Stimulated activated naive B cell treated with anti-CD40 and anti-IgM and Interleukin-4, amounts not matched to agents 10 μg/mL and 1 μg/mL and 100 μg/mL, for 72 hours (primary cell): ENCODE results near the gene RBP7.
"Not testable (repeated sequence)": the region's sequence is repeated elsewhere in the genome, so short reads cannot be mapped to it uniquely, and the experiment has no call there.

Source experiments
- ATAC-seq, 2 donors: fragments of 150-1000 bp; cut with Tn5 transposase; replicated peaks; 2 replicates each; pipeline ENCODE4 v1.10.0; 2021; ENCODE audit warnings: moderate library complexity in 1 of 2
- DNase-seq: peaks from one replicate; pipeline ENCODE4 v3.0.0; 2021
- H3K27ac Mint-ChIP-seq: one replicate; pipeline ENCODE4 v1.8.0; 2022; ENCODE audit warnings: mild to moderate bottlenecking, mixed read lengths
- H3K27me3 Mint-ChIP-seq, 2 donors: one replicate each; pipeline ENCODE4 v1.8.0; 2022; ENCODE audit warnings: mixed read lengths in 2 of 2
- H3K36me3 Mint-ChIP-seq, 2 donors: one replicate each; pipeline ENCODE4 v1.8.0; 2022; ENCODE audit warnings: mixed read lengths in 2 of 2, mild to moderate bottlenecking in 1 of 2
- H3K4me1 Mint-ChIP-seq, 2 donors: one replicate each; pipeline ENCODE4 v1.8.0; 2022; ENCODE audit warnings: mixed read lengths in 2 of 2, mild to moderate bottlenecking in 1 of 2
- H3K4me3 Mint-ChIP-seq, 2 donors: one replicate each; pipeline ENCODE4 v1.8.0; 2022; ENCODE audit warnings: mild to moderate bottlenecking in 2 of 2, mixed read lengths in 2 of 2, moderate library complexity in 1 of 2
- H3K9me3 Mint-ChIP-seq, 2 donors: one replicate each; pipeline ENCODE4 v1.8.0; 2022; ENCODE audit warnings: mixed read lengths in 2 of 2, mild to moderate bottlenecking in 1 of 2

Gene RBP7

GRCh38 chr1:9996624-9997582 is at the start of gene RBP7:
Gene RBP7, plus strand, starts transcription at chr1:9997228. Its CDS starts 31 bp downstream, at chr1:9997259.
- peaks cover 20 to 35% of the 10 kb centered on the region in 2 donors for H3K27me3 Mint-ChIP-seq
- peaks cover 7 to 16% of the 10 kb centered on the region in 2 donors for H3K4me1 Mint-ChIP-seq
- H3K27ac Mint-ChIP-seq = peak within 1 kb of the TSS; percentile 25
- DNase-seq = no peak
- H3K9me3 Mint-ChIP-seq = no peaks in the 10 kb centered on the region
- peaks cover 0 to 5% of the 10 kb centered on the region in 2 donors for H3K36me3 Mint-ChIP-seq
- peak within 1 kb of the TSS; percentile 75 to 79 for H3K4me3 Mint-ChIP-seq
- ATAC-seq = peak; percentile 36 to 48

- ATAC-seq (no peak), DNase-seq (no peak)
- Mint-ChIP-seq H3K9me3 (no peaks in the 10 kb centered on the region), H3K4me3 (no peak overlapping the region), H3K36me3 (no peaks in the 10 kb centered on the region), H3K27me3 (no peaks in the 10 kb centered on the region), H3K4me1 (peaks cover 9 to 14% of the 10 kb centered on the region in 2 donors), H3K27ac (no peak overlapping the region)
These were observed 39.3 kb upstream of the RBP7 start for GRCh38 chr1:9957726-9958125.

- DNase-seq (no peak), ATAC-seq (no peak)
- Mint-ChIP-seq H3K4me1 (peaks cover 9 to 14% of the 10 kb centered on the region in 2 donors), H3K36me3 (peaks cover 0 to 4% of the 10 kb centered on the region in 2 donors), H3K4me3 (no peak overlapping the region), H3K27ac (no peak overlapping the region), H3K9me3 (no peaks in the 10 kb centered on the region), H3K27me3 (no peaks in the 10 kb centered on the region)
These were observed 37.0 kb upstream of the RBP7 start for GRCh38 chr1:9960011-9960410.

- Mint-ChIP-seq H3K36me3 (peaks cover 0 to 4% of the 10 kb centered on the region in 2 donors), H3K4me1 (peaks cover 9 to 14% of the 10 kb centered on the region in 2 donors), H3K27me3 (no peaks in the 10 kb centered on the region), H3K9me3 (no peaks in the 10 kb centered on the region), H3K27ac (peak overlapping the region; percentile 51), H3K4me3 (peak overlapping the region in 1 of 2 donors; percentile 60)
- ATAC-seq (peak; percentile 97 to 98), DNase-seq (peak; percentile 51)
These were observed 36.1 kb upstream of the RBP7 start for GRCh38 chr1:9960706-9961562.

- ATAC-seq (no peak), DNase-seq (no peak)
- Mint-ChIP-seq H3K4me3 (no peak overlapping the region), H3K27ac (no peak overlapping the region), H3K36me3 (peaks cover 10 to 27% of the 10 kb centered on the region in 2 donors), H3K9me3 (no peaks in the 10 kb centered on the region), H3K4me1 (no peaks in the 10 kb centered on the region), H3K27me3 (no peaks in the 10 kb centered on the region)
These were observed 12.8 kb upstream of the RBP7 start for GRCh38 chr1:9984253-9984652.

- H3K36me3 Mint-ChIP-seq = peaks cover 8 to 27% of the 10 kb centered on the region in 2 donors
- DNase-seq = no peak
- no peaks in the 10 kb centered on the region for H3K4me1 Mint-ChIP-seq
- no peak for ATAC-seq
- no peak overlapping the region for H3K4me3 Mint-ChIP-seq
- H3K9me3 Mint-ChIP-seq = no peaks in the 10 kb centered on the region
- no peaks in the 10 kb centered on the region for H3K27me3 Mint-ChIP-seq
- H3K27ac Mint-ChIP-seq = no peak overlapping the region
These were observed 12.0 kb upstream of the RBP7 start for GRCh38 chr1:9985001-9985400.

GRCh38 chr1:9989773-9990172 is 7.3 kb upstream of the RBP7 start:
- peaks cover 1 to 11% of the 10 kb centered on the region in 2 donors for H3K36me3 Mint-ChIP-seq
- H3K4me3 Mint-ChIP-seq = no peak overlapping the region
- DNase-seq = no peak
- no peaks in the 10 kb centered on the region for H3K9me3 Mint-ChIP-seq
- no peaks in the 10 kb centered on the region for H3K4me1 Mint-ChIP-seq
- no peak overlapping the region for H3K27ac Mint-ChIP-seq
- no peak for ATAC-seq
- H3K27me3 Mint-ChIP-seq = peaks cover 0 to 6% of the 10 kb centered on the region in 2 donors

GRCh38 chr1:9990944-9991343 is 6.1 kb upstream of the RBP7 start:
- Mint-ChIP-seq H3K4me1 (no peaks in the 10 kb centered on the region), H3K27me3 (peaks cover 0 to 6% of the 10 kb centered on the region in 2 donors), H3K9me3 (no peaks in the 10 kb centered on the region), H3K4me3 (no peak overlapping the region), H3K27ac (no peak overlapping the region), H3K36me3 (peaks cover 0 to 5% of the 10 kb centered on the region in 2 donors)
- ATAC-seq (no peak), DNase-seq (no peak)

- peaks cover 11 to 19% of the 10 kb centered on the region in 2 donors for H3K27me3 Mint-ChIP-seq
- peaks cover 5 to 10% of the 10 kb centered on the region in 2 donors for H3K4me1 Mint-ChIP-seq
- no peak overlapping the region for H3K4me3 Mint-ChIP-seq
- no peak overlapping the region for H3K27ac Mint-ChIP-seq
- no peak for DNase-seq
- ATAC-seq = no peak
- no peaks in the 10 kb centered on the region for H3K36me3 Mint-ChIP-seq
- no peaks in the 10 kb centered on the region for H3K9me3 Mint-ChIP-seq
These were observed 4.1 kb upstream of the RBP7 start for GRCh38 chr1:9992910-9993309.

- Mint-ChIP-seq H3K4me1 (peaks cover 7 to 13% of the 10 kb centered on the region in 2 donors), H3K27me3 (peaks cover 14 to 26% of the 10 kb centered on the region in 2 donors), H3K36me3 (peaks cover 0 to 2% of the 10 kb centered on the region in 2 donors), H3K4me3 (no peak overlapping the region), H3K9me3 (no peaks in the 10 kb centered on the region), H3K27ac (no peak overlapping the region)
- no peak for ATAC-seq
- no peak for DNase-seq
These were observed 3.4 kb upstream of the RBP7 start for GRCh38 chr1:9993561-9994075.

- peaks cover 0 to 5% of the 10 kb centered on the region in 2 donors for H3K36me3 Mint-ChIP-seq
- H3K9me3 Mint-ChIP-seq = no peaks in the 10 kb centered on the region
- H3K27ac Mint-ChIP-seq = no peak overlapping the region
- peaks cover 32 to 35% of the 10 kb centered on the region in 2 donors for H3K27me3 Mint-ChIP-seq
- DNase-seq (no peak), ATAC-seq (no peak)
- peaks cover 7 to 16% of the 10 kb centered on the region in 2 donors for H3K4me1 Mint-ChIP-seq
- no peak overlapping the region for H3K4me3 Mint-ChIP-seq
These were observed 4.1 kb downstream of the RBP7 start for GRCh38 chr1:10001016-10001665.

GRCh38 chr1:10005248-10005647 is 8.2 kb downstream of the RBP7 start:
- not testable (repeated sequence) for H3K9me3 Mint-ChIP-seq, H3K27ac Mint-ChIP-seq, H3K4me1 Mint-ChIP-seq, DNase-seq, H3K4me3 Mint-ChIP-seq, ATAC-seq, H3K36me3 Mint-ChIP-seq
- peaks cover 13 to 19% of the 10 kb centered on the region in 2 donors for H3K27me3 Mint-ChIP-seq

GRCh38 chr1:10007169-10007568 is 10.1 kb downstream of the RBP7 start:
- H3K36me3 Mint-ChIP-seq = no peaks in the 10 kb centered on the region

GRCh38 chr1:10014016-10014415 is 17.0 kb downstream of the RBP7 start:
- DNase-seq = no peak
- ATAC-seq = no peak
- peaks cover 0 to 4% of the 10 kb centered on the region in 2 donors for H3K27me3 Mint-ChIP-seq
- no peaks in the 10 kb centered on the region for H3K9me3 Mint-ChIP-seq
- H3K4me3 Mint-ChIP-seq = no peak overlapping the region
- H3K27ac Mint-ChIP-seq = no peak overlapping the region
- H3K4me1 Mint-ChIP-seq = no peaks in the 10 kb centered on the region
- H3K36me3 Mint-ChIP-seq = no peaks in the 10 kb centered on the region

More at GRCh38 chr1:10007169-10007568, 10.1 kb downstream of the RBP7 start:
- Mint-ChIP-seq H3K27me3 (peaks cover 7 to 12% of the 10 kb centered on the region in 2 donors), H3K27ac (no peak overlapping the region), H3K4me1 (no peaks in the 10 kb centered on the region), H3K4me3 (no peak overlapping the region), H3K9me3 (no peaks in the 10 kb centered on the region)
- DNase-seq (no peak), ATAC-seq (no peak)
